Amygdala (tissue), 56 donors: ENCODE results near the gene PADI6.
A peak's percentile ranks its signal among the peaks of the same experiment; 100 is the strongest.
"Not testable (repeated sequence)": the region's sequence is repeated elsewhere in the genome, so short reads cannot be mapped to it uniquely, and the experiment has no call there.

ENCODE experiments used
- DNase-seq, 56 donors: peaks; one replicate each; lab custom pipeline; 2025; lab: John Stamatoyannopoulos, UW

PADI6 gene

GRCh38 chr1:17371896-17372295, at the start of gene PADI6:
PADI6 (plus strand) TSS chr1:17372196; CDS start chr1:17372246, 50 bp downstream.
- DNase-seq: no peak

- no peak for DNase-seq
Measured at GRCh38 chr1:17328855-17329254, 43.1 kb upstream of the PADI6 start.

- no peak for DNase-seq
Measured at GRCh38 chr1:17329610-17330009, 42.4 kb upstream of the PADI6 start.

GRCh38 chr1:17330856-17331255, 41.1 kb upstream of the PADI6 start:
- DNase-seq: no peak

GRCh38 chr1:17333081-17333480, 38.9 kb upstream of the PADI6 start:
- DNase-seq: no peak

- DNase-seq: peak in 24 of 56 donors; percentile 1 to 70 (median 12)
Measured at GRCh38 chr1:17335821-17336710, 35.9 kb upstream of the PADI6 start.

GRCh38 chr1:17338706-17339493, 33.1 kb upstream of the PADI6 start:
- no peak for DNase-seq

GRCh38 chr1:17339521-17339920, 32.5 kb upstream of the PADI6 start:
- no peak for DNase-seq

- no peak for DNase-seq
Measured at GRCh38 chr1:17340358-17340757, 31.6 kb upstream of the PADI6 start.

GRCh38 chr1:17342014-17342441, 30.0 kb upstream of the PADI6 start:
- no peak for DNase-seq

- not testable (repeated sequence) for DNase-seq
Measured at GRCh38 chr1:17345506-17345905, 26.5 kb upstream of the PADI6 start.

- no peak for DNase-seq
Measured at GRCh38 chr1:17346046-17346789, 25.8 kb upstream of the PADI6 start.

GRCh38 chr1:17347769-17348592, 24.0 kb upstream of the PADI6 start:
- DNase-seq: peak in 2 of 56 donors; percentile 1 to 2

- no peak for DNase-seq
Measured at GRCh38 chr1:17348593-17349234, 23.3 kb upstream of the PADI6 start.

- DNase-seq: no peak
Measured at GRCh38 chr1:17350083-17350482, 21.9 kb upstream of the PADI6 start.

GRCh38 chr1:17350928-17351446, 21.0 kb upstream of the PADI6 start:
- DNase-seq: no peak

- DNase-seq: no peak
Measured at GRCh38 chr1:17351598-17352324, 20.2 kb upstream of the PADI6 start.

GRCh38 chr1:17352419-17352909, 19.5 kb upstream of the PADI6 start:
- peak in 1 of 56 donors; percentile 2 for DNase-seq
